ENCODE results near the gene TMEM163.
"Not testable (repeated sequence)": the region's sequence is repeated elsewhere in the genome, so short reads cannot be mapped to it uniquely, and the experiment has no call there.

TMEM163 gene

GRCh38 chr2:134718817-134719814 is at the start of gene TMEM163:
Gene TMEM163 (minus strand): TSS chr2:134719000.
- peak in 1 of 2 experiments; percentile 44 for DNase-seq

GRCh38 chr2:134766583-134766982 is 47.8 kb upstream of the TMEM163 start:
- DNase-seq: no peak

GRCh38 chr2:134765987-134766386 is 47.2 kb upstream of the TMEM163 start:
- no peak for DNase-seq

- DNase-seq: no peak
These were observed 45.4 kb upstream of the TMEM163 start for GRCh38 chr2:134764164-134764563.

- no peak for DNase-seq
These were observed 44.4 kb upstream of the TMEM163 start for GRCh38 chr2:134763164-134763710.

GRCh38 chr2:134762508-134762907 is 43.7 kb upstream of the TMEM163 start:
- no peak for DNase-seq

- no peak for DNase-seq
These were observed 41.6 kb upstream of the TMEM163 start for GRCh38 chr2:134760385-134760784.

- no peak for DNase-seq
These were observed 39.8 kb upstream of the TMEM163 start for GRCh38 chr2:134758633-134759032.

GRCh38 chr2:134751981-134752380 is 33.2 kb upstream of the TMEM163 start:
- not testable (repeated sequence) for DNase-seq

- no peak for DNase-seq
These were observed 26.7 kb upstream of the TMEM163 start for GRCh38 chr2:134745546-134745945.

- no peak for DNase-seq
These were observed 26.2 kb upstream of the TMEM163 start for GRCh38 chr2:134745023-134745422.

- no peak for DNase-seq
These were observed 21.1 kb upstream of the TMEM163 start for GRCh38 chr2:134739879-134740301.

GRCh38 chr2:134739236-134739878 is 20.6 kb upstream of the TMEM163 start:
- DNase-seq: no peak

- DNase-seq: no peak
These were observed 19.5 kb upstream of the TMEM163 start for GRCh38 chr2:134738141-134738870.

- DNase-seq: no peak
These were observed 18.9 kb upstream of the TMEM163 start for GRCh38 chr2:134737671-134738070.

GRCh38 chr2:134736167-134736880 is 17.5 kb upstream of the TMEM163 start:
- no peak for DNase-seq

- DNase-seq: no peak
These were observed 9.4 kb upstream of the TMEM163 start for GRCh38 chr2:134728163-134728562.

GRCh38 chr2:134727385-134727784 is 8.6 kb upstream of the TMEM163 start:
- DNase-seq: no peak

GRCh38 chr2:134726645-134727044 is 7.8 kb upstream of the TMEM163 start:
- no peak for DNase-seq

GRCh38 chr2:134725876-134726275 is 7.1 kb upstream of the TMEM163 start:
- no peak for DNase-seq

- DNase-seq: no peak
These were observed 5.5 kb upstream of the TMEM163 start for GRCh38 chr2:134724341-134724740.

GRCh38 chr2:134723742-134724141 is 4.9 kb upstream of the TMEM163 start:
- not testable (repeated sequence) for DNase-seq
